Measurements from ENCODE around the gene FGFRL1. TPM values are rescaled to one million over a fixed set of nuclear protein-coding genes. Genes with fewer than 3 reads are reported as not detected.

The FGFRL1 gene
- total and polyA plus RNA-seq, 4 donors = 13.4 to 31.1 (median 15.2) TPM

GRCh38 chr4:1047976-1048772 lies 36.7 kb downstream of the FGFRL1 start:
- Histone ChIP-seq H3K36me3 (ENCODE audit: control insufficient read depth in 4 of 4, insufficient read depth in 4 of 4, low read length in 4 of 4) (no peaks in the 10 kb centered on the region), H3K4me1 (ENCODE audit: control insufficient read depth in 5 of 5, insufficient read depth in 5 of 5, low read length in 5 of 5) (peaks cover 0 to 21% (median 13%) of the 10 kb centered on the region in 5 donors), H3K9ac (ENCODE audit: insufficient read depth in 1 of 2, low read length in 2 of 2) (no peak overlapping the region), H3K4me3 (no peak overlapping the region), H3K27ac (ENCODE audit: low read depth in 1 of 2, low read length in 1 of 2) (no peak overlapping the region), H3K9me3 (ENCODE audit: control insufficient read depth in 4 of 4, insufficient read depth in 3 of 4, low read length in 3 of 4) (peaks cover 0 to 10% (median 0%) of the 10 kb centered on the region in 4 donors), H3K27me3 (ENCODE audit: control insufficient read depth in 3 of 3, insufficient read depth in 3 of 3, low read length in 2 of 3) (peaks cover 4 to 26% (median 10%) of the 10 kb centered on the region in 3 donors)
- TF ChIP-seq CTCF (IDR thresholded peaks at IDR 0.05; ENCODE audit: control extremely low read depth, extremely low read depth) = no peak
- no peak for ATAC-seq (ENCODE audit: insufficient read depth, low FRiP score)
- DNase-seq = peak in 1 of 3 donors; percentile 10
- WGBS, 2 donors = 81 to 91% methylated on average over 32 to 34 of the region's 34 CpGs

- 71 to 80% methylated on average over 16 of the region's 16 CpGs for WGBS, 2 donors
- peak in 1 of 3 donors; percentile 4 for DNase-seq
- Histone ChIP-seq H3K27me3 (ENCODE audit: control insufficient read depth in 3 of 3, insufficient read depth in 3 of 3, low read length in 2 of 3) (peaks cover 4 to 23% (median 10%) of the 10 kb centered on the region in 3 donors), H3K36me3 (ENCODE audit: control insufficient read depth in 4 of 4, insufficient read depth in 4 of 4, low read length in 4 of 4) (no peaks in the 10 kb centered on the region), H3K27ac (ENCODE audit: low read depth in 1 of 2, low read length in 1 of 2) (no peak overlapping the region), H3K4me1 (ENCODE audit: control insufficient read depth in 5 of 5, insufficient read depth in 5 of 5, low read length in 5 of 5) (peaks cover 0 to 19% (median 9%) of the 10 kb centered on the region in 5 donors), H3K9me3 (ENCODE audit: control insufficient read depth in 4 of 4, insufficient read depth in 3 of 4, low read length in 3 of 4) (peaks cover 0 to 10% (median 0%) of the 10 kb centered on the region in 4 donors), H3K4me3 (no peak overlapping the region), H3K9ac (ENCODE audit: insufficient read depth in 1 of 2, low read length in 2 of 2) (no peak overlapping the region)
- TF ChIP-seq CTCF (IDR thresholded peaks at IDR 0.05; ENCODE audit: control extremely low read depth, extremely low read depth) = no peak
- no peak for ATAC-seq (ENCODE audit: insufficient read depth, low FRiP score)
Observed at GRCh38 chr4:1048773-1049590, 37.6 kb downstream of the FGFRL1 start.

- no peak for TF ChIP-seq CTCF (IDR thresholded peaks at IDR 0.05; ENCODE audit: control extremely low read depth, extremely low read depth)
- 81 to 86% methylated on average over 21 of the region's 21 CpGs for WGBS, 2 donors
- H3K27me3 ChIP-seq (ENCODE audit: control insufficient read depth in 3 of 3, insufficient read depth in 3 of 3, low read length in 2 of 3) = peaks cover 3 to 22% (median 10%) of the 10 kb centered on the region in 3 donors
- no peak overlapping the region for H3K4me3 ChIP-seq
- ATAC-seq (ENCODE audit: insufficient read depth, low FRiP score) (no peak), DNase-seq (peak in 1 of 3 donors; percentile 11)
- H3K9me3 ChIP-seq (ENCODE audit: control insufficient read depth in 4 of 4, insufficient read depth in 3 of 4, low read length in 3 of 4) = peaks cover 0 to 10% (median 0%) of the 10 kb centered on the region in 4 donors
- H3K4me1 ChIP-seq (ENCODE audit: control insufficient read depth in 5 of 5, insufficient read depth in 5 of 5, low read length in 5 of 5) = peaks cover 0 to 19% (median 7%) of the 10 kb centered on the region in 5 donors
- H3K9ac ChIP-seq (ENCODE audit: insufficient read depth in 1 of 2, low read length in 2 of 2) = no peak overlapping the region
- H3K27ac ChIP-seq (ENCODE audit: low read depth in 1 of 2, low read length in 1 of 2) = no peak overlapping the region
- no peaks in the 10 kb centered on the region for H3K36me3 ChIP-seq (ENCODE audit: control insufficient read depth in 4 of 4, insufficient read depth in 4 of 4, low read length in 4 of 4)
Observed at GRCh38 chr4:1049591-1049905, 38.1 kb downstream of the FGFRL1 start.
